NOMO-1 treated with DMSO at 0.1 percent for 48 hours (cell line): ENCODE measurements around the gene RHBDD1.
"Not testable (repeated sequence)": the region's sequence is repeated elsewhere in the genome, so short reads cannot be mapped to it uniquely, and the experiment has no call there.

Experiments
- DNase-seq: peaks from one replicate; lab custom pipeline; 2025; ENCODE audit not compliant: unreplicated experiment; lab: John Stamatoyannopoulos, UW

The RHBDD1 gene

DNA sequence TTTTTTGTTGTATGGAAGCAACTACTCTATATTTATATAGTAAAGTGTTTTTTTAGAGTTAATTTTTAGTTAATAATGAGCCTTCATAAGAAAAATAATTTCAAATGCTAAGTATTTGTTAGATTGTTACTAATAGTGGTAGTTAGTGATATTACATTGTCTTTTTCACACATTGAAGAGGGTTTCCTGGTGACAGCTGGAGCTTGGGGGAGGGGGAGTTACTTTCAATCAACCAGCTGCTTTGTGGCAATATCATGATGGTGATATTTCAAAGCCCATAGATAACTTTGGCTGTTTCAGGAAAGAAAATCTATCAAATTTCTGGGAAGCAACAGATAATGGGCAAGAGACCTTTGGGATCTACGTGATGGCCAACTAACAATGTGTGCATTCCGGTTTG is 4.1 kb downstream of the RHBDD1 start:
- no peak for DNase-seq

DNA sequence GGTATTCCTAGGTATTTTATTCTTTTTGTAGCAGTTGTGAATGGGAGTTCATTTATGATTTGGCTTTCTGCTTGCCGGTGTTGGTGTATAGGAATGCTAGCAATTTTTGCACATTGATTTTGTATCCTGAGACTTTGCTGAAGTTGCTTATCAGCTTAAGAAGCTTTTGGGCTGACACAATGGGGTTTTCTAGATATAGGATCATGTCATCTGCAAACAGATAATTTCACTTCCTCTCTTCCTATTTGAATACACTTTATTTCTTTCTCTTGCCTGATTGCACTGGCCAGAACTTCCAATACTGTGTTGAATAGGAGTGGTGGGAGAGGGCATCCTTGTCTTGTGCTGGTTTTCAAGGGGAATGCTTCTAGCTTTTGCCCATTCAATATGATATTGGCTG is 7.1 kb downstream of the RHBDD1 start:
- DNase-seq, result not testable (repeated sequence)

DNA sequence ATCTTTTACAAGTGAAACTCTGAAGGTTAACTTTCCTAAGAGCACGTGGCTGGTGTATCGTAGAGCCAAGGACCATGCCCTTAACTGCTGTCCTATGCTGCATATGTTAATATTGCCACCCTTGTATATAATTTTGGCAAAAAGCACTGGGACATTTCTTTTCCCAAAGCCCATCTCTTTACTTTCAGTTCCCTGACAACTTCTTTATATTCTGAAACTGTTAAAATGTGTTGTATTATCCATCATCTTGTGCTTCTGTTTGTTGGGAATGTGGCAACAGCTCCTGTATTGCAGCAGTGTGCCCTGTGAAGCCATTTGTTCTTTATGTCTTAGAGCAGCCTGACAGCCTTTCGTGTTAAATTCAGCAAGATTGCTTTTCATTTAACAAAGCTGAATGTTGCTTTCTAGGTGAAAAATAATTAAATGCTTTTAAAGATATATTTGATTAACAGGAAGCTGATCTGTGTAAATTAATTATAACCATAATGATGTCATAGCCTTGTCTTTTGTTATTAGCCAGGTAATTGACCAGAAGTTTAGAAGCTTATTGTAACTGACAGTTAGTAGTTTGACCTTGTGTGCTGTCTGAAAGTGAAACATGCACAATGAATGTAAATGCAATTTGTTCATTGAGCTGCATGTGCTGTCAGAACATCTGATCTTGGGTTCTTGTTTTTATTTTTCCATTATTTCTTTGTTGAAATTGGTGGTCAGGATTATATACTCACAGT is 9.7 kb downstream of the RHBDD1 start:
- no peak for DNase-seq

DNA sequence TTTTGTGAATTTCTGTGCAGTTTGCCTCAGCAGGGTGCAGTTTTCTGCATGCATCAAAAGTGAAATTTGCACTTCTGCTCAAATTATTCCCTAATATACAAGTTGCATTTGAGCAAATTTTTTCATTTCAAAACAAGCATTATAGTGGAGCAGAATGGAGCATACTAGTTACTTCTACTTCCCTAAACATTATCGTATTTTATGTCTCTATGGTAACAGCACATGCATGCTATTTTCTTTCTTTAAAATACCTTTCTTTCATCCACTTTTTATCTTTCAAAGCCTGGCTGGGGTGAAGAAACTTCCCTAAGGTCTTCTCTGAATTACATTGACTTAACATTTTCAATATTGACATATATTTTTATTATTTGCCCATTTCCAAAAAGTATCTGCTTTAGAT is 11.2 kb downstream of the RHBDD1 start:
- no peak for DNase-seq

DNA sequence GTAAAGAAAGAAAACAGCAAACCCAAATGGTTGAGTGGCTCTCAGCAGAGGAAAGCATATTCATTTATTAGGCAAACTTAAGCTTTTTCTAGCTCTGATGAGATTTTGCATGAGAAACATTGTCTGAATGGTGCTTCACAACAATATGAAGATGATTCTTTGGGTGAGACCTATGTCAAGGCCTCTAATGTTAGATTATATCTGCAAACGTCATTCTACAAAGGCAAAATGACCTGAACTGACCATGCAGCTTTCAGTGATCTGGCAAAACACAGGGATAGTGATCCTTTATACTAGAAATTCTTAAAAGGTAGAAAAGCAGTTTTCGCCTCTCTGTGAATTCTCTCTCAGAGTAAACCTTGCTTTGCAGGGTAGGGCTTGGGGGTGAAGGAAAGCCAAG is 11.7 kb downstream of the RHBDD1 start:
- DNase-seq, result no peak

DNA sequence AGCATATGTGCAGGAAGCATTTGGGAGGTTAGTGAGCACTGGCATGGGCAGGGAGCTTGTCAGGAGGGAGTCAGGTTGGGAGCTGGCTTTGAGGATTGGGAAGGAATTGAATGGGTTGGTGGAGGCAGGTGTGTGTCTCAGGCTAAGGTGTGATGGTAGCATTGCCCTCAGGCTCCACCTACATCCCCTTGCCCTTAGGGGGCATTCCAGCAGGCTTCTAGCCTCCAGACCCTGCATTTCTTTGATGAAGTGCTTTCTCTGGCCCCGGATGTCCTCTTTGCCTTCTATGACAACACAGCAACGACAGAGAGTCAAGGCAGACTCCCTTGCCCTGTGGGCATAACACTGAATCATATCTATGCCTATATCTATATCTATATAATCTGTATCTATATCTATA is 13.5 kb downstream of the RHBDD1 start:
- DNase-seq, result no peak

DNA sequence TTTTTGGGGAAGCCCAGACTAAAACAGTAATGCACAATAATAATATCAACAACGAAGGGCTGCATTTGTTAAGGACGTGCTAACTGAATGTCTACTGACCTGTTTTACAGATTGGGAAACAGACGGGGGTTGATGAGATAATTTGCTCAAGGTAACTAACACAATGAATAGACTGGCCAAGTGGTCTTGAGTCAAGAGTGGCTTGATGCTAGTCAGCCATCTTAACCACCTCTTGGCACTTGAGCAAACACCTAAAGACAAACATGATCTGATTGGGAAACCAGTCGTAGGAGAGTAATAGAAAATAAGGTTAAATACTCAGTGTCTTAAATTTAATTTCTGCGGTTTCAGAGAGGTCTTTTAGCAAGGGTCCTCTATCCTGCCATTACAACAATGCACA is 14.2 kb downstream of the RHBDD1 start:
- DNase-seq, result no peak

DNA sequence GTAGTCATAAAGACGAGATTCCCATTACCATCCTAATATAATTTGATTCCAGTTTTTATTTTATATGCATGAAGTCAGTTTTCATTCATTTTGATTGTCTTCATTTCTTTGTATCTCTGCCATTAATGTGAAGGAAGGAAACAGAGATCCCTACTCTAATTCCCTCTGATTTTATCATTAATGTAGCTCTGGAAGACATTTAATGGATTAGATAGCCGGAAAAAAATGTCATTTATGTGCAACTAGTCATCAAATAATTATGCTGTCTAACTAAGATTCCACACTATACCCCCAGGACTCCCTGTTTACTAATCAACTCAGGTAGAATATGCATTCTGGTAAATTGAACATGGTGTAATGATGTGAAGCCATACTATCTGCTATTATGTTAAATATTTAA is 19.9 kb downstream of the RHBDD1 start:
- no peak for DNase-seq

DNA sequence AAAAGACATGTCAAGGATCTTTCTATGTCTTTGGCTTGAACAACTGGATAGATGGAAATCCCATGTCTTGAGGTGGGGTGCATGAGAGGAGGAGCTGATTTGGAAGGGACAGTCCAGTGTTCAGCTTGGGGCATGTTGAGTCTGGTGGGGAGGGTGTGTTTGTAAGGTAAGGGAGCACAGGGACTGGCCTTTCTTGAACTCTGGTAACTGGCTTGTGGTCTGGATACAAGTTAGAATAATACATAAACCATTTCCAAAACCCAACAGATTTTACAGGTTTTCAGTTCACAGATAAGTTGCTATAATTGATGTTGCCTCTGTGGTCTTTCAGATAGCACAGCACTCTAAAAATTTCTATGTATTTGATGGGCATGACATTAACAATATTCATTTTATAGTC is 24.2 kb downstream of the RHBDD1 start:
- no peak for DNase-seq

DNA sequence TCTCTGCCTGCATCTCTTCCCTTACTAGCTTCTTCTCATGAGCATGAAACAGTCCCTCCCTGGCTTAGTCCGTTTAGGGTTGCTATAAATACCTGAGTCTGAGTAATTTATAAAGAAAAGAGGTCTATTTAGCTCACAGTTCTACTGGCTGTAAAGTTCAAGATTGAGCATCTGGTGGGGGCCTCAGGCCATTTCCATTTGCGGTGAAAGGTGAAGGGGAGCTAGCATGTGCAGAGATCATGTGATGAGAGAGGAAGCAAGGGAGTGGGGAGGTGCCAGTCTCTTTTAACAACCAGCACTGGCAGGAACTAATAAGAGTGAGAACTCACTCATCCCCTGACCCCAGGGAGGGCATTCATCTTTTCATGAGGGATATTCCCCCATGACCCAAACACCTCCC is 26.8 kb downstream of the RHBDD1 start:
- no peak for DNase-seq

DNA sequence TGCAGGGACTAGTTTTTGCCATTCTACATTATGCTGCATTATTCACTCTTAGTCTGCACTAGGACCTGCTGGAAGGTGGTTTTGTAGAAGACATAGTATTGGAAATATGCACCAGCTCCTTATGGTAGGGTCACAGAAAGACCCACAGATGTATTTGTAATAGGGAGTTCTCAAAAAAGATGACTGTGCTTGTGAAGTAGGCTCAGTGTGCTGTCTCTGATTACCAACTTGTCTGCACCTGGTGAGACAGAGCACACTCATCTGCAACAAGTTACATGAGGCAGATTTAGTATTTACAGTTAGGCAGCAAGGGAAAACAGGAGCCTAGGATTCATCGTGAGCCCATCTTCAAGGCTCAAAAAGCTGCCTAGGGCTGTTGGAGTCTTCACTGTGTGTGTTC is 29.4 kb downstream of the RHBDD1 start:
- DNase-seq, result no peak

DNA sequence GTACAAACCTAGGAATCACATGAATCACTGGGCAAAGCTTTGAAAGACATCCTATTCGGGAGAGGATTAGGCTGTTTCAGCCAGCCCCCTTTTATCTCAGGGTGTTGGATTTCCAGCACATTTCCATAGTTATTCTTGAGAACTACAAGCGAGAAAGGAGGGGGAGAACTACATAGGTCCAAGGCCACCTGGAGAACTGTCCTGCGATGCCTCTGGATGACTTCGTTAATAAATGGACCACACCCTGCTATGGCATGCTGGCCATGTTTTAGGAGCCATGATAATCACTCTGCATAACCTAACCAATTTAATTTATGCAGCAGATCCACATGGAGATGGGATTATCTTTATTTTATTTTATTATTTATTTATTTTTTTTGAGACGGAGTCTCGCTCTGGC is 29.9 kb downstream of the RHBDD1 start:
- DNase-seq, result no peak

DNA sequence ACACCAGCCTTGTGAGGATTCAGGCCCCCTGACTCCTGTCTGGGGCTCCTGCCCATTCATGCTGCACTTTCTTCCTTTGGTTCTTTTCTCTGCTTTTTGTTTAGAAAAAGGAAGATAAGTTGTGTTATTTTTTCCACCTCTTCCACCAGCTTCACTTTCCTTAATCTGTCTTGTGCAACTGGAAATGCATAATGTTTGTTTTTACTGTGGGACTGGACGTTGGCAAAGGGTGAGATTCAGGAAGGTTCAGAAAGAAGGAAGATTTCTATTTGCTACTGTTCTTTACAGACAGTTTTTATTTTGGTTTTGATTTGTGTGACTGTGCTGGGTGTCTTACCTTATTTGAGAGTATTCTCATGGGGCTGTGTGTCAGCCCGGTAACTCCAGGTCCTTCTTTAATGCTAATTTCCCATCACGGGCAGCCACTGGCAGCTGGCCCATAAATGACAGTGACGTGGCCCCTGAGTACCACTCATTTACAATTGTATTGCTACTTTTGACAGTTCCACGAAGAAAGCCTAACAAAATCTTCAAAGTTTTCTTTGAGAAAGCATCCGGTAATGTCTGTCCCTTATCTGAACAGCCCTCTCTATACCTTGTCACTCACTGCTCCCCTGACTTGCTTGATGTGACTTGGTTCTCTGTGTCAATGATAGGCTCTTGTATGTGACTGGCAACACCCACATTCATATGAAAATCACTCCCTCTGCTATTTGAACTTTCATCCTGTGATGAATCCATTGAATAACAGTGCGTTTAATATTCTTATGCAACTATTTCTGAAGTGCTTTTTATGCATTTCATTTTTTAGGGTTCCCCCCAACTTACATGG is 32.7 kb downstream of the RHBDD1 start:
- no peak for DNase-seq

DNA sequence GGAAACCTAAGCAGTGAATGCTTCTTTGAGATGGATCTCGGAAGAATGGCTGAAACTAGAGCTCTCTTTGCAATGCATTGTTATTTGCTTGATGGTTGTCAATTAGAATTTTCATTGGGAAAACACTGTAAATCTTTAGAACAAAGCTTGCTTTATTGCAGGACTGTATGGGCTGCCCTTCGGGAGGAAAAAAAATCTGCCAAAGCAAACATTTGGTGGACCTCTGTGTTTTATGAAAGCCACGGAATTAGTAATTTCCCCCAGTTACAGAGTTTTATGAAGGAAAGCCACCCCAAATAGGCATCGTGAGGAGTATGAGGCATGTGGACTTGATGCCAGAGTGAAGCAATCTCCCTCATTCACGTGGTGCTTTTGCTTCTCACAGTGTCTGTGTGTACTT is 33.5 kb downstream of the RHBDD1 start:
- DNase-seq, result no peak

DNA sequence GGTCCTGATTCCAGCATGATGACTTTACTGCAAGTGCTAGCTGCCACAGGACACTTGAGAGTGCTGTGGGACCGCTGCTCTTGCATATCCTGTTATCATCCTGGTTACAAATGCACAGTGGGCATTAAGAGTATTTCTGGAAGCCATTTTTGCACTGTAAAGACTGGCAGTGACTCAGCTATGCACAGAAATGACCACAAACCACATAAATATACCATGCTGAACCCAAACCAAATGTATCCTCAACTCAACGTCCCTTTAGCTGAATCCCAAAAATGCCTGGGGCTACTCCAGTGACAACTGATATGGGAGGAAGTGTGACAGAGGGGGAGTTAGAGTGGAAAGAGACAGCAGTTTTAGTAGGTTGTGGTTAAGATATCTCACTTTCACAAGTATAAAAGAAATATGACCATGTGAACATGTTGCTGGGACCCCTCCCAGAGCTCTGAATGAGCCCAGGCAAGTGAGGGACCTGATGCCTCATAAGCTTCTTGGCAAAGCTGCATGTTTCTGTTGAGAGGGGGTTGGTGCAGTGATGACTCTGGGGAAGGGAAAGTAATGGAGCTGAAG is 37.3 kb downstream of the RHBDD1 start:
- DNase-seq, result no peak

DNA sequence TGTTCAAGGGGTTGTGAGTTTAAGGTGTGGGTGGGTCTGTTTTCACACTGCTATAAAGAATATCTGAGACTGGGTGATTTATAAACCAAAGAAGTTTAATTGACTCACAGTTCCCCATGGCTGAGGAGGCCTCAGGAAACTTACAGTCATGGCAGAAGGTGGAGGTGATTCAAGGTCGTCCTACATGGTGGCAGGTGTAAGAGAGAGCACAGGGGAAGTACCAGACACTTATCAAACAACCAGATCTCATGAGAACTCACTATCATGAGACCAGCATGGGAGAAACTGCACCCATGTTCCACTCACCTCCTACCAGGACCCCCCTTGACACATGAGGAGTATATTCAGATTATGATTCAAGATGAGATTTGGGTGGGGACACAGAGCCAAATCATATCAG is 38.0 kb downstream of the RHBDD1 start:
- no peak for DNase-seq

DNA sequence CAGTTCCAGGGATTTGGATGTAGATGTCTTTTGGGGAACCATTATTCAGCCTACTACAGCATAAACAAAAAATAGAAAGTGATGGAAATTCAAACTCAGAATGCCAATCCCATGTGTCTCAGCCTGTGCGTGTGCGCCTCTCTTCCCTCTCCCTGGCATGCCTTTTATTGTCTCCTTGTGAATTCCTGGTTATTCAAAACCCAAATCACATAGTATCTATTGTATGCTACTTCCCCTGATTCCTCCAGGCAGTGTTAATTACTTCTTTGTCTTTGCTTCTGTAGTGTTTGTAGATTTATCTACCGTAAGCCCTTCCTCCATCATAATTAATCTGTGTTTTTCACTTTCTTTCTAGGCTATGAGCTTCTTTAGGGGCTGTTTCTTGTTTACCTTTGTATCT is 38.9 kb downstream of the RHBDD1 start:
- DNase-seq, result no peak

DNA sequence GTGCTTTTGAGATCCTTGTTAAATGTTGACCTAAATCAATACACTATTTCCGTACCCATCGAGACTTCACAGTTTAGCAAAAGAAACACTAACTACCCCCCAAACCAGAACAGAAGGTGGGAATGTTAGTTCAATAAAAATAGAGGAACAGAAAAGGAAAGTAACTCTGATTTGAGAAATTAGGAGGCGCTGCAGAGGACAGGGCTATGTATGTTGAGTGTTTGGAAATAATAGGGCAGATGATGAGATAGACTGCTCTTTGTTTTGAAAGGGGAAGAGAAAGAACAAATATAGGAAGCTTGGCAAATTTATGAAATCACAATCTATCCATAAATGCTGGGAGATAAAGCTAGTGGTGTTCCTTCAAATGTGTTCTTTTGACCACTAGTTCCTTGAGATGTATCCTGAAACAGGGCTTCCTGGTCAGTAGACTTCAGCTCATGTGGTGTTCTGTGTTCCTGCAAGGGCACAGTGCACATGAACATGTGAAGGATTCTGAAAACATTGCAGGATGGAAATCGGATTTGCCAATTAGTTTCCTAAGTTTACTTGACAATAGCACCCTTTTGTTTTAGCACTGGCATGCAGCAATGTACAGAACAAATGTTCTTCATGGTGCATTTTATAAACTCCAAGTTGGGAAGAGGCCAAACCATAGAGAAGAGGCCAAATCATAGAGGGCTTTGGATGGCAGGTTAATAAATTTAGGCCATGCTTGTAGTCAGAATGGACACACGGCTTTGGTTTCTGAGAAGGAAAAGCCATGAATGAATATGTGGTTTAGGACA is 39.8 kb downstream of the RHBDD1 start:
- peak; percentile 77 for DNase-seq

DNA sequence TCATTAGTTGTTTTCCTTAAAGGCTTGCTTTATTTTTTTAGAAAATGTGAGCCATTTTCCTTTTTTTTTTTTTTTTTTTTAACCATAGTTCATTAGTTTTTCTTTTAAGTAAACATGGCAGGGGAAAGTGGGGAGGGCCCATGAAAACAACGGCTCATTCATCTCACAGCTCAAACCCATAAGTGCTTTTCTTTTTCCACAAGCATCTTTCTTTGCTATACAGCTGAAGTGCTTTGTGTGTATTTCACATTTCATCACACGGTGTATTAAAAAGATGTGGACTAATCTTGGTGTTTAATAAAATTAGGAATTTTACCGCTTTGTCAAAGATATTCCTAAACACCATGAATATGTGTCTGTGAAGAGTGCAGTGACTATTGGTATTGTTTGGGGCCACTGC is 41.6 kb downstream of the RHBDD1 start:
- no peak for DNase-seq

DNA sequence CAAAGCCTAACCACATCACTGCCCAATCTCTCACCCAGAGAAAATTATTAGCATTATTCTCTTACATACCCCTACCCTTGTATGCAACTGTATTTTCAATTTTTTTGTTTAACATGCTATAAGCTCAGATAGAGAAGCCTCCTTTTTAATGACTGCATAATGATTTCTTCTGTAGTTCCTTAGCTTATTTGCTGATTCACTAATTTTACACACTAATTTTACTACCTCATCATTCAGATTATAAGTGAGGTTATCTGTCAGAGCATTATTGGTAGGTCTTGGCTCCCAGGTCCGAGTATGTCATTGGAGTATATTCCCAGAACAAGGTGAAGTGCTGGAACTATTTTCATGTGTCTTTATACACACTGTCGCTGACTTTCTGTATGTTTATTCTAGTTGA is 45.4 kb downstream of the RHBDD1 start:
- no peak for DNase-seq

DNA sequence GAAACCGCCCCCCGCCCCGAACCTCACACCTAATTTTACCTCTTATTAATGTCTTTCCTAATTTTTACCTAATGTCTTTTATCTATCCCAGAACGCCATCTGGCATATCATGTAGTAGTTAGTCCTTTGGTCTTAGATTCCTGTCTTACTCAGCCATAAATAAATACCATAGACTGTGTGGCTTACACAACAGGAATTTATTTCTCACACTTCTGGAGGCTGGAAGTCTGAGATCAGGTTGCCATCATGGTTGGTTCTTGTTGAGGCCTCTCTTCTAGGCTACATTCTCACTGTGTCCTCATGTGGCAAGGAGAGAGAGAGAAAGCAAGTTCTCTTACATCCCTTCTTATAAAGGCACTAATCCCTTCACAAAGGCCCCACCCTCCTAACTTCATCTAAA is 46.8 kb downstream of the RHBDD1 start:
- DNase-seq, result no peak
